Transverse colon (tissue), 3 donors: ENCODE data around the gene CNKSR3.

Experiments used
- CTCF ChIP-seq, 5 experiments: fragments of 200-600 bp in 3 of 5; fragments of 450-650 bp in 2 of 5; sonication (generic) in 3 of 5; IDR thresholded peaks; 1 replicate in 2 of 5; 2 replicates in 3 of 5; pipeline ENCODE4 v1.5.1; 2016 to 2017; ENCODE audit warnings: antibody characterized with exemption in 5 of 5, inconsistent platforms in 3 of 5, mild to moderate bottlenecking in 2 of 5, moderate library complexity in 1 of 5
- EP300 ChIP-seq: sonication (generic); formaldehyde crosslinking; IDR thresholded peaks from one replicate; pipeline ENCODE4 v1.6.1; 2017; ENCODE audit warnings: antibody characterized with exemption, low read depth
- POLR2A ChIP-seq: fragments of 450-650 bp; IDR thresholded peaks from one replicate; pipeline ENCODE4 v1.6.1; 2016; ENCODE audit warnings: antibody characterized with exemption, mild to moderate bottlenecking, moderate library complexity

DNA sequence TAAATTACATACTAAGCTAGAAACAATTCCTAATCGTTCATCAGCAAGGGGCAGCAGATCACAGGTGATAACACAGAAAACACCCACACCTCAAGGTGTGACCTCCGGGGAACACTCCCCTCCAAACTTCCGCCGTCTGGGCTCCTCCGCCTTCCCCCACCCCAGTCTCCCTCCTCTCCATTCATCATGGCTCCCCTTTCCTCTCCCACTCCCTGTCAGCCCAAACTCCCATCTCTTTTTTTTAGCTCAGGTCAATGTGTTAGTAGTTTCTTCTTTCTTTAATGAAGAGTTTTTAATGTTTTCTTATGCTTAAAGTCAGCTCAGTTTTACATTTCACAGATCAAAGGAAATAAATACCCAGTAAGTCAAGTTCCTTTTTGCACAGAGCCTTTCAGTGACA lies 20.7 kb downstream of the CNKSR3 start:
- no peak for TF ChIP-seq CTCF (IDR thresholded peaks at IDR 0.05)
- no peak for TF ChIP-seq EP300
- no peak for TF ChIP-seq POLR2A
